Breast epithelium (tissue), 4 donors: ENCODE results near the gene TGM2. TPM values are rescaled to one million over a fixed set of nuclear protein-coding genes. Genes with fewer than 3 reads are reported as not detected.

Source experiments
- DNase-seq, 2 donors: peaks; one replicate each; pipeline ENCODE4 v3.0.0-alpha.2; 2019; ENCODE audit warnings: low spot score in 2 of 2
- H3K27ac ChIP-seq, 2 donors: fragments of 200-600 bp; sonication (generic) in 1 of 2; one replicate each; pipeline ENCODE4 v1.5.1; 2016 to 2019; ENCODE audit warnings: mild to moderate bottlenecking in 1 of 2
- H3K27me3 ChIP-seq, 2 donors: fragments of 200-600 bp; sonication (generic) in 1 of 2; one replicate each; pipeline versions ENCODE4 v1.5.1 to v1.6.0; 2017 to 2019; ENCODE audit warnings: control low read depth in 1 of 2, mild to moderate bottlenecking in 1 of 2
- H3K36me3 ChIP-seq: fragments of 200-600 bp; one replicate; pipeline ENCODE4 v1.5.1; 2019
- H3K4me1 ChIP-seq, 2 donors: fragments of 200-600 bp; sonication (generic); one replicate each; pipeline ENCODE4 v1.5.1; 2016 to 2019; ENCODE audit warnings: control low read depth in 1 of 2
- H3K4me3 ChIP-seq, 3 donors: fragments of 200-600 bp; sonication (generic); 1 replicate in 2 of 3; 2 replicates in 1 of 3; pipeline ENCODE4 v1.5.1; 2016 to 2019; ENCODE audit warnings: mild to moderate bottlenecking in 3 of 3, moderate library complexity in 2 of 3
- H3K9me3 ChIP-seq, 2 donors: fragments of 200-600 bp; sonication (generic) in 1 of 2; one replicate each; pipeline ENCODE4 v1.5.1; 2016 to 2019; ENCODE audit warnings: control low read depth in 1 of 2
- CTCF ChIP-seq, 3 donors: fragments of 450-650 bp; IDR thresholded peaks; one replicate each; pipeline ENCODE4 v1.5.1; 2016 to 2017; ENCODE audit warnings: antibody characterized with exemption in 3 of 3, mild to moderate bottlenecking in 3 of 3, moderate library complexity in 3 of 3
- POLR2A ChIP-seq: fragments of 450-650 bp; IDR thresholded peaks from one replicate; pipeline ENCODE4 v1.6.1; 2016; ENCODE audit warnings: antibody characterized with exemption, mild to moderate bottlenecking, moderate library complexity
- POLR2AphosphoS5 ChIP-seq, 3 donors: sonication (generic); formaldehyde crosslinking; IDR thresholded peaks; one replicate each; pipeline ENCODE4 v1.6.1; 2017; ENCODE audit warnings: antibody characterized with exemption in 3 of 3
- intact Hi-C: fragments of 100-400 bp; cut with DNase I; formaldehyde crosslinking; loops from one replicate; pipeline ENCODE4 v1.15.1; 2023; ENCODE audit warnings: low total_unique reads
- total RNA-seq, 3 donors: library from RNA; depleted of rRNA; stranded (reverse); fragments of >200 nt; gene quantifications; one replicate each; pipeline ENCODE4 v1.1.0, GENCODE V29; 2016

Gene TGM2
- total RNA-seq, 3 donors from 2014 or later: 10.7 to 44.9 (median 15.2) TPM

- no peak for DNase-seq
- H3K27ac ChIP-seq: no peak overlapping the region
- no peak overlapping the region for H3K4me3 ChIP-seq
- no peaks in the 10 kb centered on the region for H3K4me1 ChIP-seq
- H3K36me3 ChIP-seq: no peaks in the 10 kb centered on the region
- intact Hi-C loops: no loop called here
- no peaks in the 10 kb centered on the region for H3K27me3 ChIP-seq
- TF ChIP-seq POLR2A (no peak), POLR2AphosphoS5 (IDR thresholded peaks at IDR 0.05) (no peak), CTCF (IDR thresholded peaks at IDR 0.05) (no peak)
- no peaks in the 10 kb centered on the region for H3K9me3 ChIP-seq
Measured at GRCh38 chr20:38117205-38117604, 47.9 kb downstream of the TGM2 start.

- no peaks in the 10 kb centered on the region for H3K36me3 ChIP-seq
- H3K4me1 ChIP-seq: no peaks in the 10 kb centered on the region
- no peak for DNase-seq
- intact Hi-C loops: no loop called here
- H3K27ac ChIP-seq: no peak overlapping the region
- H3K27me3 ChIP-seq: no peaks in the 10 kb centered on the region
- H3K4me3 ChIP-seq: no peak overlapping the region
- no peak for TF ChIP-seq CTCF (IDR thresholded peaks at IDR 0.05)
- H3K9me3 ChIP-seq: no peaks in the 10 kb centered on the region
Measured at GRCh38 chr20:38116409-38117165, 48.5 kb downstream of the TGM2 start.

GRCh38 chr20:38115896-38116295 is 49.2 kb downstream of the TGM2 start:
- Histone ChIP-seq H3K4me1 (peaks cover 0 to 1% of the 10 kb centered on the region in 2 donors), H3K27me3 (no peaks in the 10 kb centered on the region), H3K4me3 (no peak overlapping the region), H3K36me3 (no peaks in the 10 kb centered on the region), H3K9me3 (no peaks in the 10 kb centered on the region), H3K27ac (no peak overlapping the region)
- no peak for DNase-seq
- intact Hi-C loops: no loop called here
- no peak for TF ChIP-seq POLR2AphosphoS5 (IDR thresholded peaks at IDR 0.05)
- no peak for TF ChIP-seq POLR2A
- TF ChIP-seq CTCF (IDR thresholded peaks at IDR 0.05): no peak

GRCh38 chr20:38115205-38115604 is 49.9 kb downstream of the TGM2 start:
- Histone ChIP-seq H3K27me3 (no peaks in the 10 kb centered on the region), H3K4me3 (no peak overlapping the region), H3K36me3 (no peaks in the 10 kb centered on the region), H3K4me1 (peaks cover 0 to 8% of the 10 kb centered on the region in 2 donors), H3K27ac (no peak overlapping the region), H3K9me3 (no peaks in the 10 kb centered on the region)
- intact Hi-C loops: no loop called here
- no peak for TF ChIP-seq POLR2A
- no peak for DNase-seq

GRCh38 chr20:38114353-38114791 is 50.7 kb downstream of the TGM2 start:
- Histone ChIP-seq H3K9me3 (no peaks in the 10 kb centered on the region), H3K36me3 (no peaks in the 10 kb centered on the region), H3K4me3 (no peak overlapping the region), H3K4me1 (peaks cover 0 to 10% of the 10 kb centered on the region in 2 donors), H3K27me3 (no peaks in the 10 kb centered on the region), H3K27ac (no peak overlapping the region)
- DNase-seq: no peak
- intact Hi-C loops: no loop called here
- TF ChIP-seq POLR2AphosphoS5 (IDR thresholded peaks at IDR 0.05): no peak
- no peak for TF ChIP-seq CTCF (IDR thresholded peaks at IDR 0.05)
- TF ChIP-seq POLR2A: no peak
